ENCODE results near the gene CSGALNACT2.

CSGALNACT2 gene

GRCh38 chr10:43214956-43215561 lies 76.8 kb downstream of the CSGALNACT2 start:
- in situ Hi-C loops (cut with HindIII; ENCODE audit: low pct_ligation_motif_present, low sequenced_read_pairs): no loop called here
- peaks cover 5% of the 10 kb centered on the region for H3K27me3 ChIP-seq (replicated peaks)
- H3K4me3 ChIP-seq (ENCODE audit: low read depth, low read length): no peak overlapping the region
- H3K36me3 ChIP-seq (replicated peaks): no peaks in the 10 kb centered on the region
- no peak overlapping the region for H3K27ac ChIP-seq
- no peak for TF ChIP-seq CTCF (IDR thresholded peaks at IDR 0.05; ENCODE audit: low read depth, low read length, missing control alignments)
- no peak for DNase-seq

DNA sequence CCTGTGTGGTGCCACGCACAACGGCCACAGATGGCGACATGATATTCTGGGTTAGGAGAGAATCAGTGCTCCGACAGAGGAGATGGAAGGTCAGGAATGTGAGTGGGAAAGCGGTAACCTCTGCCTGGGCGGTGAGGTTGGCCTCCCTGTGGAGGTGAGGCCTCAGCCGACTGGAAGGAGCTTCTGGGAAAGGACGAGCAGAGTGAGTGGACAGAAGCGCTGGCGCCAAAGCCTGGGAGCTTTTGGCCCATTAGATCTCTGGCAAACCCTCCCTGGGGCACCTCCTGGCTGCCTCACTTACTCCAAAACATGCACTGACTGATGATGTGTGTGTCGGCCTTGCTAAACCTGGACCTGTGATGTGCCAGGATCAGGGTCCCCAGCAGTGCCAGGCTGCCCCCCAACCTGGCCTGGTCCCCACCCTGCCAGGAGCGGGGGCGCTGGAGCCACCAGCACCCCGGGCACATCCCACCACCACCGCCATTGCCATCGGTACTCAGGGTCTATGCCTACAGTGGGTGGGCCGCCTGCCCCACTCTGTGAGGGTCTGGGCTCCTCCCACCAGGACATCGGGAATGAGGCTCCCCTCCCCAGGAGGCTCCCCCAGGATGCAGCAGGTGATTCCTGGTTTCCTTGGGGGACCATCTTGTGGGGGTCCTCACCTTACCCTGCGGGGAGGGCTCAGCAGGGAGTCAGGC lies 77.7 kb downstream of the CSGALNACT2 start:
- no peaks in the 10 kb centered on the region for H3K36me3 ChIP-seq (replicated peaks)
- no peak for DNase-seq
- in situ Hi-C loops (cut with HindIII; ENCODE audit: low pct_ligation_motif_present, low sequenced_read_pairs): no loop called here
- H3K27ac ChIP-seq: no peak overlapping the region
- no peak overlapping the region for H3K4me3 ChIP-seq (ENCODE audit: low read depth, low read length)
- no peak for TF ChIP-seq CTCF (IDR thresholded peaks at IDR 0.05; ENCODE audit: low read depth, low read length, missing control alignments)
- peaks cover 5% of the 10 kb centered on the region for H3K27me3 ChIP-seq (replicated peaks)

GRCh38 chr10:43216931-43217562 lies 78.8 kb downstream of the CSGALNACT2 start:
- DNase-seq: no peak
- no peak overlapping the region for H3K4me3 ChIP-seq (ENCODE audit: low read depth, low read length)
- no peaks in the 10 kb centered on the region for H3K36me3 ChIP-seq (replicated peaks)
- H3K27ac ChIP-seq: no peak overlapping the region
- in situ Hi-C loops (cut with HindIII; ENCODE audit: low pct_ligation_motif_present, low sequenced_read_pairs): no loop called here
- H3K27me3 ChIP-seq (replicated peaks): peaks cover 5% of the 10 kb centered on the region
- no peak for TF ChIP-seq CTCF (IDR thresholded peaks at IDR 0.05; ENCODE audit: low read depth, low read length, missing control alignments)

DNA sequence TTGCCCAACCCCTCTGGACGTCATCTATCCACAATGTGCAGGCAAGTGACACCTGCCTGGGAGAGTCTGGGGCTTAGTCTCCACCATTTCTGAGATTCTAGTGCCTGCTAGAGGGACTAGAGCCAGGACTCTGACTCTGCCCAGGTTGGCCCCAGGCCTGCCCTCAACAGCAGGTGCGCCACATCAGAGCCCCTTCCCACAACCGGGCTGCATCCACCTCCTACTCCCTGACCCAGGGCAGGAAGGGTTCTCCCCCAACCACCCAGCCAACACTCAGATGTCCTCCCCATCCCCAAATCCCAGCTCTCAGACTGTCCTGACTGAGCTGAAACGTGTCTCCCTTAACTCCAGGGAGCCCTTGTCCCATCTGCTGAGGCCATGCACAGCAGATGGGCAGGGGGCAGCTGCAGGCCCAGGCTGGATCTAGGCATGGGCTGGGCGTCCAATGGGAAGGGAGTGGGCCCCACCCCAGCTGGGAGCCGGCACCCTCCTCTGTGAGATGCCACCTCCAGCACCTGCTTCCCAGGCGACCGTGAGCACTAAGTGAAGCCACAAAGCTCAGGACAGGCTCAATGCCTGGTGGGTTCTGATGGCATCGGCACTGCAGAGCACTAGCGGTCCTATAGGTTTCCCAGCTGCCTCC lies 79.4 kb downstream of the CSGALNACT2 start:
- Histone ChIP-seq H3K27me3 (replicated peaks) (peaks cover 2% of the 10 kb centered on the region), H3K36me3 (replicated peaks) (no peaks in the 10 kb centered on the region), H3K4me3 (ENCODE audit: low read depth, low read length) (no peak overlapping the region), H3K27ac (no peak overlapping the region)
- no peak for TF ChIP-seq CTCF (IDR thresholded peaks at IDR 0.05; ENCODE audit: low read depth, low read length, missing control alignments)
- in situ Hi-C loops (cut with HindIII; ENCODE audit: low pct_ligation_motif_present, low sequenced_read_pairs): no loop called here
- DNase-seq: no peak

GRCh38 chr10:43218206-43218950 lies 80.1 kb downstream of the CSGALNACT2 start:
- DNase-seq: no peak
- H3K27me3 ChIP-seq (replicated peaks): peaks cover 2% of the 10 kb centered on the region
- no peak overlapping the region for H3K27ac ChIP-seq
- in situ Hi-C loops (cut with HindIII; ENCODE audit: low pct_ligation_motif_present, low sequenced_read_pairs): no loop called here
- TF ChIP-seq CTCF (IDR thresholded peaks at IDR 0.05; ENCODE audit: low read depth, low read length, missing control alignments): no peak
- no peaks in the 10 kb centered on the region for H3K36me3 ChIP-seq (replicated peaks)
- H3K4me3 ChIP-seq (ENCODE audit: low read depth, low read length): no peak overlapping the region
